GM11168 (cell line): ENCODE data around the gene SALL4.
"Not testable (repeated sequence)": the region's sequence is repeated elsewhere in the genome, so short reads cannot be mapped to it uniquely, and the experiment has no call there.

Source experiments
- in situ Hi-C: fragments of 300-500 bp; cut with MboI; formaldehyde crosslinking; loops from one replicate; pipeline ENCODE4 v1.12.0; 2022; ENCODE audit warnings: low sequenced_read_pairs; ENCODE audit not compliant: unreplicated experiment

The SALL4 gene

DNA sequence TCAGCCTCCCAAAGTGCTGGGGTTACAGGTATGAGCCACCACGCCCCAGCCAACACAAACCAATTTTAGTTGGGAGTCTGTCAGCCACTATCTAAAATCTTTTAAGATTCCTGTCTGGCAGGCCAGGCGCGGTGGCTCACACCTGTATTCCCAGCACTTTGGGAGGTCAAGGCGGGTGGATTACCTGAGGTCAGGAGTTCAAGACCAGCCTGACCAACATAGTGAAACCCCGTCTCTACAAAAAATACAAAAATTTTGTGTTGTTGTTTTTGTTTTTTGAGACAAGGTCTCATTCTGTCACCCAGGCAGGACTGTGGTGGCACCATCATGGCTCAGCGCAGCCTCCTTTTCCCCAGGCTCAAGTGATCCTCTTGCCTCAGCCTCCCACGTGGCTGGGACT is 62.0 kb downstream of the SALL4 start:
- in situ Hi-C loops: not testable (repeated sequence)

DNA sequence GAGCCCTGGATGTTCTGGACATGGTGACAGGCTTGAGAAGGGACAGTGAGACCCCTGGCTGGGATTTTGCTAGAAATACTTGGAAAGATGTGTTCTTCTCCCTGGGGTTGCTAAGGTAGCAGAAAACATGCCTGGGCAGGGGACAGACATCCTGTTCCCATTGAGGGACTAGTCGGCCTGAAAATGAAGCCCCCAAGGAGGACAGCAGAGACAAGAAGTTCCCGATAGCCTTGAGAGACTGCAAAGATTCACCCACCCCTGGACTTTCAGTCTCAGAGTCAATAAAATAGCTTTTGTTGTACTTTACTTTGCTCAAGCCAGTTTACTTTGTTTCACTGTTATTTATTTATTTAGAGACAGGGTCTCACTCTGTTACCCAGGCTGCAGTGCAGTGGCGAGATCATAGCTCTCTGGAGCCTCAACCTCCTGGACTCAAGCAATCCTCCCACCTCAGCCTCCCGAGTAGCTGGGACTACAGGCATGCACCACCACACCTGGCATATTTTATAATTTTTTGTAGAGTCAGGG is 62.5 kb downstream of the SALL4 start:
- in situ Hi-C loops: no loop called here

DNA sequence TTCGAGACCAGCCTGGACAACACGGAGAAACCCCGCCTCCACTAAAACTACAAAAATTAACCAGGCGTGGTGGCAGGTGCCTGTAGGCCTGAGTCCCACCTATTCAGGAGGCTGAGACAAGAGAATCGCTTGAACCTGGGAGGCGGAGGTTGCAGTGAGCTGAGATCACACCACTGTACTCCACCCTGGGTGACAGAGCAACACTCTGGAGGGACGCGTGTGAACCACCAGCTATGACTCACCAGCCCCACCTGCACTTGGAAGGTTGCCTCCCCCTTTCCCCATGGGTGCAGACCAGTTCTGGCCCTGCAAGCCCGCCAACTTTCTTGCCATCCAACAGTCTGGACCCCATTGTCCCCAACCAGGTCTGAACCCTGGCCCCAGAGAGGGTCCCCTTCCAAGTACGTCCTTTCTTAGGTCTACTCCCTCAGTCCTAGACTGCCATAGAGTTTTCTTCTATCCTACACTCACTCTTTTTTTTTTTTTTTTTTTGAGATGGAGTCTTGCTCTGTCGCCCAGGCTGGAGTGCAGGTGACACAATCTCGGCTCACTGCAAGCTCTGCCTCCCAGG is 63.4 kb downstream of the SALL4 start:
- in situ Hi-C loops: no loop called here

DNA sequence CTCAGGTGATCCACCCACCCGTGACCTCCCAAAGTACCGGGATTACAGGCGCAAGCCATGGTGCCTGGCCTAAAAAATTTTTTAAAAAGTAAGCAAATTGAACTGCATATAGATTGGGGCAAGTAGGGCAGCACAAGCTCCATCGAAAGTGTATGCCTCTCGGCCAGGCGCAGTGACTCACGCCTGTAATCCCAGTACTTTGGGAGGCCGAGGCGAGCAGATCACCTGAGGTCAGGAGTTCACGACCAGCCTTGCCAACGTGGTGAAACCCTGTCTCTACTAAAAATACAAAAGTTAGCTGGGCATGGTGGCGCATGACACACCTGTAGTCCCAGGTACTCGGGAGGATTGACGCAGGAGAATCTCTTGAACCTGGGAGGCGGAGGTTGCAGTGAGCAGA is 64.1 kb downstream of the SALL4 start:
- in situ Hi-C loops: not testable (repeated sequence)

DNA sequence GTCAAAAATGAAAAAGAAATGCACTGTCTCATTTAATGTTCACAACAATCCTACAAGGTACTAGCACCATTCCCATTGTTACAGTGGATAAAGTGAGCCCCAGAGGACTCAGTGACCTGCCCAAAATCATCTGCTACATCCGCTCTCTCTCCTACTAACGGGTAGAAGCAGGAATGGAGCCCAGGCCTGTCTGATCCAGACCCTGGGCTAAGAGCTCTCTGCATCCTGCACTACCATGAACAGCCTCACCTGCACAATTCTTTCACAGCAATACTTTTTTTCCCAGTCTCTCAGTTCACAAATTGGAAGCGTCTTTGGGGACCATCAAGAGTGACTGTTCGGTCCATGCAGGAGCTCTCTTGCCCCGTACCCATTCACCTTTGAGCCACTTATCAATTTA is 65.4 kb downstream of the SALL4 start:
- in situ Hi-C loops: no loop called here

DNA sequence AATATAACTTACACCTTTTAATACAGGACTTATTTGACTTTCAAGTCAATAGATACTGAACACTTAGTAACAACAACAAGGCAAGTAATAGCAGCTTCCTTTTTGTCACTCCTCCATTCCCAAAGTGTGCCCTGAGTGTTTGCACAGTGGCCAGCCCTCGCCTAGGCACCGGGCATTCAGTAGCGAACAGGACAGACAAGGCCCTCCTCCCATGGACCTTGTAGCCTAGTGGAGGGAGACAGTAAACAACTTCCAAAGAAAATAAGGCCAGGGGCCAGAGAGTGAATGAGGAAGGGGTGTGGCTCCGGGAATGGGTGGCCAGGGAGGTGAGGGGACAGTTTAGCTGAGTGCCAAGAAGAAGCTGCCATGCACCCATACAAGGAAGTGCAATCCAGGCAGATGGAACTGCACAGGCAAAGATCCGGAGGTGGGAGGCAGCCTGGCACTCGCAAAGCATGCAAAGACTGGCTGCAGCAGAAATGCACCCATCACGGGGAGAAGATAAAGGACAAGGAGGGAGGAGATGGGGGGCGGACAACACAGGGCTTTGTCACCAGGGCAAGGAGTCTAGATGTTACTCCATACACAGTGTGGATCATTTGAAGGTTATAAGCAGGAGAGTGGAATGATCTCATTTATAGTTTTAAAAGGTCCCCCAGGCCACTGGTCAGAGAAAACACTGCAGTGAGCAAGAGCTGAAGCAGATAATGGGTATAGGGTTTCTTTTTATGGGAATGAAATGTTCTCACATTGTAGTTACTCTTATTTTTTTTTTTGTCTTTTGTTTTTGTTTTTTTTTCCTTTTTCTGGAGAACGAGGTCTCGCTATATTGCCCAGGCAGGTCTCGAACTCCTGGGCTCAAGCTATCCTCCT is 66.4 kb downstream of the SALL4 start:
- in situ Hi-C loops: no loop called here

DNA sequence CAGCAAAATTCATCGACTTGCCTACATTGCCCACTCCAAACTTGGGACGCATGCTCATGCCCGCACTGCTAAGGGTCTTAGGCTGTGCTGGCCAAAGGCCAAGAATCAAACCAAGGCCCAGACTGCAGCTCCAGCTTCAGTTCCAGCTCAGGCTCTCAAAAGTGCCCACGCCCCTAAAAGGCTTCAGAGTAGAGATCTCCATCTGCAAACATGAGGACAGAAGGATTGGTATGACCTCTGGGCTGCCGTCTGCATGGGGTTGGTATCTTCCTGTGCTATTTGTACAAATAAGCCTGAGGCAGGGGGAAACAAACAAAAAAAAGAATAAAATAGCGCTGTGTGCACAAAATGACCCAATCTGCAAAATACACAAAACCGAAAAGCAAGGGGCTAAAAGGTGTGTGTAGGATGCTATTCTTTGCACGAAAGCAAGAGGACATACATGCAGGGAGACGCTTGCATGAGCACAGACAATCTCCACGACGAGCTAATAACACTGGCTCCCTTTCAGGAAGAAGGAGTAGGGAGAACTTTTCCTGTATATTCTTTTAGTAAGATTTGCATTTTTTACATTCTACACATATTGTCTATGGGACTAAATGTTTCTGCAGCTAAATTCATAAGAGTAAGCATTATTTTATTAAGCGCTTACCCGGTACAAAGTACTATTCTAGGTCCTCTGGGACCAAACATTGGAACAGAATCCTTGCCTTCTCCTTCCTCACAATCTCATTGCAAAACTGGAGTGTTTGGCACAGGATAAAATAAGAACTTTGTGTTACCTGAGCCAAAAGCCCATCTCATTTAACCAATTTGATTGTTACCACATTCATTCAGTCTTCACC is 67.2 kb downstream of the SALL4 start:
- in situ Hi-C loops: no loop called here

DNA sequence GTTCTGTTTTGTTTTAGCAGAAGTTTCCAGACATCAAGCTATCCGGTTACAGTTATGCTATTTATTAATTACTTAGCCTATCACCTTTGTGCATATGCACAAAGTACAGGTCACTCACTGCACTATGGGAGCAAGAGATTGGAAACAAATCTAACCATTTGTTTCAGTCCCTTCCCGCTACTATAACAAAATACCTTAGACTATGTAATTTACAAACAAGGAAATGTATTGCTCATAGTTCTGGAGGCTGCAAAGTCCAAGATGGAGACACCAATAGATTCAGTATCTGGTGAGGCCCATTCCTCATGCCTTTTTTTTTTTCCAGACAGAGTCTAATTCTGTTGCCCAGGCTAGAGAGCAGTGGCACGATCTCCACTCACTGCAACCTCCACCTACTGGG is 69.3 kb downstream of the SALL4 start:
- in situ Hi-C loops: no loop called here
